K562 (cell line): ENCODE results near the gene TEX53. TPM values are rescaled to one million over a fixed set of nuclear protein-coding genes. Genes with fewer than 3 reads are reported as not detected.
A peak's percentile ranks its signal among the peaks of the same experiment; 100 is the strongest.

Source experiments
- ATAC-seq: fragments of 200-7000 bp; cut with Tn5 transposase; 3 replicates; pipeline ENCODE4 v1.9.1; 2020; ENCODE audit warnings: moderate library complexity
- BruUV-seq: library from RNA; stranded (reverse); fragments of 400-500 nt; replicated peaks from 2 replicates; lab custom pipeline; 2021; lab: Mats Ljungman, UMichigan
- CTCF ChIA-PET: fragments of 300-600 bp; formaldehyde crosslinking; extraction: SDS; loops from one replicate; lab custom pipeline; 2021; ENCODE audit warnings: low intra/inter-chr PET ratio; lab: Yijun Ruan, JAX
- POLR2A ChIA-PET: fragments of 300-600, 350-650 bp; sonication (Branson Sonifier 250); formaldehyde crosslinking; extraction: SDS; loops from one replicate; lab custom pipeline; 2021; ENCODE audit warnings: antibody characterized with exemption, inconsistent platforms; lab: Yijun Ruan, JAX
- DNase-seq, 4 experiments: peaks; one replicate each; pipeline versions ENCODE4 v3.0.0 to v3.0.0-alpha.2; 2011 to 2018; ENCODE audit warnings: low spot score in 3 of 4, mixed read lengths in 3 of 4; ENCODE audit errors: extremely low read depth in 1 of 4
- FAIRE-seq: peaks from 2 replicates; lab custom pipeline; 2011; peaks lifted over from hg19 to GRCh38; lab: Jason Lieb, UNC
- H2AFZ ChIP-seq: 2 replicates; pipeline ENCODE4 v1.6.0; 2011; ENCODE audit warnings: low read depth, low read length, control low read depth, inconsistent platforms
- H3K27ac ChIP-seq: fragments of 200-600 bp; 3 replicates; pipeline ENCODE4 v1.8.0; 2011; ENCODE audit warnings: low read depth, mild to moderate bottlenecking, control low read depth, inconsistent platforms, low read length, moderate library complexity, mixed read lengths; ENCODE audit errors: extremely low read depth
- H3K27me3 ChIP-seq, 2 experiments: fragments of 300-600 bp in 1 of 2; 2 replicates in 1 of 2; 3 replicates in 1 of 2; pipeline versions ENCODE4 v1.6.0 to v1.8.0; 2011; ENCODE audit warnings: inconsistent platforms in 2 of 2, low read length in 2 of 2, mild to moderate bottlenecking in 1 of 2, mixed read lengths in 1 of 2, moderate library complexity in 1 of 2; ENCODE audit not compliant: control insufficient read depth in 2 of 2, insufficient read depth in 2 of 2
- H3K36me3 ChIP-seq: fragments of 300-600 bp; 3 replicates; pipeline ENCODE4 v1.8.0; 2011; ENCODE audit warnings: mild to moderate bottlenecking, low read length, inconsistent platforms; ENCODE audit not compliant: control insufficient read depth, insufficient read depth
- H3K4me1 ChIP-seq, 2 experiments: fragments of 200-600 bp in 1 of 2; replicated peaks in 1 of 2; 2 replicates in 1 of 2; 3 replicates in 1 of 2; pipeline versions ENCODE4 v1.5.1 to v1.8.0; 2011; ENCODE audit warnings: inconsistent platforms in 2 of 2, low read length in 2 of 2, mild to moderate bottlenecking in 1 of 2, mixed read lengths in 1 of 2, moderate library complexity in 1 of 2; ENCODE audit not compliant: control insufficient read depth in 2 of 2, insufficient read depth in 2 of 2
- H3K4me2 ChIP-seq: 2 replicates; pipeline ENCODE4 v1.6.1; 2011; ENCODE audit warnings: low read length, control low read depth, inconsistent platforms, mixed read lengths; ENCODE audit not compliant: insufficient read depth
- H3K4me3 ChIP-seq: fragments of 200-600 bp; sonication (generic), shearing (Covaris generic); 2 replicates; pipeline ENCODE4 v1.5.1; 2016; ENCODE audit warnings: control low read depth, inconsistent platforms
- H3K79me2 ChIP-seq: fragments of 200-600 bp; 3 replicates; pipeline ENCODE4 v1.8.0; 2011; ENCODE audit warnings: low read length, inconsistent platforms; ENCODE audit not compliant: control insufficient read depth, insufficient read depth
- H3K9ac ChIP-seq, 2 experiments: 2 replicates each; pipeline versions ENCODE4 v1.6.0 to v1.6.1; 2011; ENCODE audit warnings: low read depth in 2 of 2, low read length in 2 of 2, control low read depth in 1 of 2, inconsistent platforms in 1 of 2, mild to moderate bottlenecking in 1 of 2, mixed read lengths in 1 of 2; ENCODE audit not compliant: insufficient read depth in 1 of 2
- H3K9me1 ChIP-seq: one replicate; pipeline ENCODE4 v1.6.0; 2011; ENCODE audit warnings: inconsistent platforms, mild to moderate bottlenecking, low read length, moderate library complexity; ENCODE audit not compliant: control insufficient read depth, insufficient read depth
- H3K9me3 ChIP-seq: replicated peaks from 2 replicates; pipeline ENCODE4 v1.5.1; 2011; ENCODE audit warnings: low read depth, low read length, inconsistent platforms; ENCODE audit not compliant: control insufficient read depth, insufficient read depth
- H4K20me1 ChIP-seq: replicated peaks from 2 replicates; pipeline ENCODE4 v1.6.1; 2011; ENCODE audit warnings: low read length, inconsistent platforms, mixed read lengths; ENCODE audit not compliant: control insufficient read depth, insufficient read depth
- ARID2 ChIP-seq: fragments of 450-650 bp; IDR thresholded peaks from 2 replicates; pipeline ENCODE4 v1.6.1; 2017; ENCODE audit warnings: antibody characterized with exemption, mild to moderate bottlenecking
- C11orf30 ChIP-seq: fragments of 450-650 bp; IDR thresholded peaks from 2 replicates; pipeline ENCODE4 v1.6.1; 2016; ENCODE audit warnings: low read depth, mild to moderate bottlenecking
- ZNF316 ChIP-seq: fragments of 450-650 bp; IDR thresholded peaks from 2 replicates; pipeline ENCODE4 v1.6.1; 2016
- ZNF584 ChIP-seq: fragments of 200-800 bp; sonication (Bioruptor generic); IDR thresholded peaks from 2 replicates; pipeline ENCODE4 v1.6.1; 2016; ENCODE audit warnings: low read depth, mild to moderate bottlenecking, missing genetic modification characterization, missing compliant biosample characterization
- WGBS: fragments of 100-300 bp; shearing (Covaris generic); methylation state at CpG from one replicate; pipeline ENCODE4 v1.1.6; 2016; ENCODE audit warnings: low coverage, mixed read lengths; ENCODE audit not compliant: insufficient coverage; ENCODE audit errors: missing lambda C conversion rate; 5-methylcytosine and 5-hydroxymethylcytosine counted together
- in situ Hi-C: fragments of 300-500 bp; cut with MboI; formaldehyde crosslinking; loops from 4 replicates; pipeline ENCODE4 v1.15.0; 2018; ENCODE audit warnings: inconsistent platforms, mixed read lengths
- intact Hi-C: fragments of 100-400 bp; cut with micrococcal nuclease; formaldehyde crosslinking; loops from 2 replicates; pipeline ENCODE4 v1.14.2; 2022
- polyA plus RNA-seq, 8 experiments: library from polyadenylated mRNA; depleted of rRNA in 4 of 8; stranded (reverse) in 5 of 8; unstranded in 3 of 8; fragments of >200 nt; fragmentation: Nextera tagmentation in 2 of 8; fragmentation: Illumina TruSeq in 1 of 8; extraction: Ambion mirVana in 2 of 8; extraction: Trizol in 1 of 8; gene quantifications; 2 replicates each; pipeline versions ENCODE4 v1.2.1 to v1.2.3, GENCODE V29; 2011 to 2014; ENCODE audit warnings: inconsistent platforms in 1 of 8, missing spikeins in 1 of 8
- total RNA-seq, 7 experiments: library from RNA; depleted of rRNA in 6 of 7; stranded (reverse); fragments of >200 nt in 6 of 7; fragmentation: Illumina TruSeq in 2 of 7; extraction: Trizol in 2 of 7; gene quantifications; 2 replicates each; pipeline versions ENCODE4 v1.2.1 to v1.2.3, GENCODE V29; 2011 to 2021; ENCODE audit warnings: low replicate concordance in 1 of 7

Gene TEX53
- total and polyA plus RNA-seq, 9 of the 15 experiments (the other 6 are each of a cell fraction or from before 2014, with no cell fraction given) = not detected

DNA sequence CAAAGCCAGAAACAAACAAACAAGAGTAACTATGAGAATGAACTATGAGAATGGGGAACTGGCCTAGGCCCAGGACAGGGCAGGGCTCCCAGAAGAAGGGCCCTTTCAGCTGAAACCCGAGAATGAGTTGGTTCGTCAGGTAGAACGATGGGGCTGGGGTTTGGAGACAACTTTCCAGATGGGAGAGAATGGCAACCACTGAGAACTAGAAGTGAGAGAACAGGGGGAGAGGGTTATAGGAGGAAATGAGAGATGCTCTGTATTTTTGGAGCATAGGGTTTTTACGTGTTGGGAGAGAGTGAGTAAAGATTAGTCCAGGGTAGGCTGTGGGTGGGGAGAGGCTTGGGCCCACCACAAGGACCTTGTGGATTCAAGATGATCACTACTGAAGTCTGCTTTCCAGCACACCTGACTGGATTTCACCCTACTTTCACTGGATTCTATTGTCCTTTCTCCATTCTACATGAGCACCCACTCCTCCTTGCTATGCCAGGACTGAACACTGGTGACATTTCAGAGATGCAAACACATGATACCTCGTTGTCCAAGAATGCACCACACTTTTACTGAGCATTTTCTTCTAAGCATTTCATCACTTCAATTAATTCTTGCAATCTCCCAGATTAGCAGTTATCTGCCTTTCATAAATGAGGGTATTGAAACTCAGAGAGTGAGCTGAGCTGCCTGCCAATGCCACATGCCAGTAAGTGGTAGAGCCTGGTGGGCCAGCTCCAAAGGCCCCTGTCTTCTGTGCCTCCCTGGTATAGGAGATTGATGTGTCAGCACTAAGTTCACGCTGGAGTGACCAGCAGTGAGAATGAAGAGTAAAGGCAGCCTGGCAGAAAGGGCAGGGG, 49.7 kb downstream of the TEX53 start:
- H3K9me3 ChIP-seq = no peaks in the 10 kb centered on the region
- H2AFZ ChIP-seq = no peak overlapping the region
- no peaks in the 10 kb centered on the region for H4K20me1 ChIP-seq
- TF ChIP-seq ARID2 = no peak
- TF ChIP-seq C11orf30 = peak; percentile 41; the same call in 1 of the 2 replicates
- TF ChIP-seq ZNF584 (CRISPR knock-in tag) = no peak
- TF ChIP-seq ZNF316 = peak; percentile 62; the same call in 1 of the 2 replicates
- POLR2A ChIA-PET = interaction anchor here (0.6 to 1.5 kb wide), 3 partner anchors 10 to 109 kb away, joined by 3 to 6 read pairs (median 4); no protein-coding TSS in a partner anchor
- WGBS = 62% methylated on average over 6 of the region's 6 CpGs
- H3K36me3 ChIP-seq = no peaks in the 10 kb centered on the region
- no peak overlapping the region for H3K4me2 ChIP-seq
- no peak overlapping the region for H3K4me3 ChIP-seq
- H3K4me1 ChIP-seq = peaks cover 15 to 18% of the 10 kb centered on the region in 2 experiments; a peak in 4 of 5 replicates
- intact Hi-C loops = no loop called here
- no peaks in the 10 kb centered on the region for H3K27me3 ChIP-seq
- no peaks in the 10 kb centered on the region for H3K9me1 ChIP-seq
- no peak overlapping the region for H3K9ac ChIP-seq
- CTCF ChIA-PET = no interaction called here
- ATAC-seq (no peak), DNase-seq (no peak), FAIRE-seq (no peak)
- H3K79me2 ChIP-seq = peaks cover 25% of the 10 kb centered on the region
- in situ Hi-C loops = no loop called here
- BruUV-seq = no TSS peak
- H3K27ac ChIP-seq = no peak overlapping the region
